ENCODE measurements around the gene POMT1.

- no peak for TF ChIP-seq CTCF (conservative IDR thresholded peaks at IDR 0.05; ENCODE audit: low read depth, low read length)
- TF ChIP-seq EZH2 (IDR thresholded peaks at IDR 0.05; ENCODE audit: borderline replicate concordance, low read depth, low read length, poor library complexity, severe bottlenecking) = no peak
These were observed 20.3 kb downstream of the POMT1 start for GRCh38 chr9:131523086-131523388.

All from A673 (cell line).